RWPE1 (cell line): ENCODE measurements around the gene EMILIN2.

Source experiments
- CTCF ChIA-PET: fragments of 350-600 bp; sonication (Branson Sonifier 250); formaldehyde crosslinking; extraction: SDS; loops from one replicate; lab custom pipeline; 2021; lab: Yijun Ruan, JAX
- POLR2A ChIA-PET: fragments of 400-600 bp; formaldehyde crosslinking; extraction: SDS; loops from one replicate; lab custom pipeline; 2020; ENCODE audit warnings: antibody characterized with exemption; ENCODE audit not compliant: low non-redundant PET; lab: Yijun Ruan, JAX
- DNase-seq: peaks from one replicate; pipeline ENCODE4 v3.0.0; 2012; ENCODE audit warnings: low spot score
- H3K27ac ChIP-seq: fragments of 450-650 bp; 2 replicates; pipeline ENCODE4 v1.5.1; 2017
- CTCF ChIP-seq: fragments of 450-650 bp; conservative IDR thresholded peaks from 2 replicates; pipeline ENCODE4 v1.5.1; 2017; ENCODE audit warnings: low read depth, mild to moderate bottlenecking

EMILIN2 gene

GRCh38 chr18:2874765-2875164, 28.0 kb downstream of the EMILIN2 start:
- ChIA-PET POLR2A (no interaction called here), CTCF (no interaction called here)
- no peak overlapping the region for H3K27ac ChIP-seq
- no peak for TF ChIP-seq CTCF
- DNase-seq: no peak

GRCh38 chr18:2878656-2879330, 32.0 kb downstream of the EMILIN2 start:
- CTCF ChIA-PET: no interaction called here
- no peak for DNase-seq
- TF ChIP-seq CTCF: no peak
- H3K27ac ChIP-seq: no peak overlapping the region
- POLR2A ChIA-PET: no interaction called here

- ChIA-PET CTCF (no interaction called here), POLR2A (no interaction called here)
- no peak overlapping the region for H3K27ac ChIP-seq
- DNase-seq: no peak
- no peak for TF ChIP-seq CTCF
These were observed 33.1 kb downstream of the EMILIN2 start for GRCh38 chr18:2879889-2880288.

GRCh38 chr18:2880473-2880872, 33.7 kb downstream of the EMILIN2 start:
- ChIA-PET CTCF (no interaction called here), POLR2A (no interaction called here)
- H3K27ac ChIP-seq: no peak overlapping the region
- no peak for DNase-seq
- TF ChIP-seq CTCF: no peak

- no peak for TF ChIP-seq CTCF
- DNase-seq: no peak
- H3K27ac ChIP-seq: no peak overlapping the region
- CTCF ChIA-PET: no interaction called here
- POLR2A ChIA-PET: no interaction called here
These were observed 34.5 kb downstream of the EMILIN2 start for GRCh38 chr18:2881088-2881839.

GRCh38 chr18:2881840-2882195, 35.0 kb downstream of the EMILIN2 start:
- ChIA-PET CTCF (no interaction called here), POLR2A (no interaction called here)
- TF ChIP-seq CTCF: no peak
- DNase-seq: no peak
- H3K27ac ChIP-seq: no peak overlapping the region
